ENCODE results near the gene SNTB2.

The SNTB2 gene

GRCh38 chr16:69339289-69340094, 152.5 kb downstream of the SNTB2 start, which contains the start of the genes COG8 and NIP7:
Gene COG8 (minus strand): TSS chr16:69339564. CDS start chr16:69339552, 12 bp downstream.
Gene NIP7 (plus strand): TSS chr16:69339772. CDS start chr16:69339830, 58 bp downstream.
- peak; percentile 30 to 97 (median 91) for DNase-seq

- no peak for DNase-seq
Observed at GRCh38 chr16:69340095-69340644, 153.2 kb downstream of the SNTB2 start.

GRCh38 chr16:69344171-69344570, 157.2 kb downstream of the SNTB2 start:
- DNase-seq = no peak

- no peak for DNase-seq
Observed at GRCh38 chr16:69345923-69346322, 159.0 kb downstream of the SNTB2 start.

- no peak for DNase-seq
Observed at GRCh38 chr16:69346683-69347082, 159.7 kb downstream of the SNTB2 start.

- DNase-seq = no peak
Observed at GRCh38 chr16:69348222-69348621, 161.3 kb downstream of the SNTB2 start.

GRCh38 chr16:69349536-69349935, 162.6 kb downstream of the SNTB2 start:
- DNase-seq = no peak

- no peak for DNase-seq
Observed at GRCh38 chr16:69350536-69351133, 163.7 kb downstream of the SNTB2 start.

- DNase-seq = no peak
Observed at GRCh38 chr16:69351309-69352027, 164.5 kb downstream of the SNTB2 start, which contains the start of gene TMED6. Gene TMED6 (minus strand): TSS chr16:69351786. CDS start chr16:69351753, 33 bp downstream.
